Spleen (tissue), 11 donors: ENCODE measurements around the gene DICER1. TPM values are rescaled to one million over a fixed set of nuclear protein-coding genes. Genes with fewer than 3 reads are reported as not detected.

Source experiments
- DNase-seq: peaks from one replicate; pipeline ENCODE4 v3.0.0-alpha.2; 2020
- H3K27ac ChIP-seq, 8 donors: fragments of 200-600 bp; sonication (generic) in 7 of 8; 1 replicate in 4 of 8; 2 replicates in 4 of 8; pipeline versions ENCODE4 v1.5.0 to v1.8.0; 2016 to 2021; ENCODE audit warnings: inconsistent platforms in 4 of 8, mild to moderate bottlenecking in 4 of 8, moderate library complexity in 1 of 8
- H3K27me3 ChIP-seq, 7 donors: fragments of 200-600 bp; sonication (generic) in 6 of 7; replicated peaks in 1 of 7; 1 replicate in 4 of 7; 2 replicates in 3 of 7; pipeline versions ENCODE4 v1.5.0 to v1.8.0; 2016 to 2021; ENCODE audit warnings: inconsistent platforms in 3 of 7, mild to moderate bottlenecking in 1 of 7
- H3K36me3 ChIP-seq, 6 donors: fragments of 200-600 bp; sonication (generic) in 5 of 6; 1 replicate in 4 of 6; 2 replicates in 2 of 6; pipeline versions ENCODE4 v1.5.0 to v1.8.0; 2016 to 2021; ENCODE audit warnings: inconsistent platforms in 2 of 6
- H3K4me1 ChIP-seq, 6 donors: fragments of 200-600 bp; sonication (generic) in 5 of 6; 1 replicate in 3 of 6; 2 replicates in 3 of 6; pipeline versions ENCODE4 v1.5.0 to v1.8.0; 2016 to 2021; ENCODE audit warnings: inconsistent platforms in 3 of 6
- H3K4me3 ChIP-seq, 8 donors: fragments of 200-600 bp; sonication (generic) in 7 of 8; 1 replicate in 4 of 8; 2 replicates in 4 of 8; pipeline versions ENCODE4 v1.5.0 to v1.8.0; 2016 to 2021; ENCODE audit warnings: inconsistent platforms in 4 of 8, mild to moderate bottlenecking in 4 of 8, moderate library complexity in 2 of 8
- H3K9me3 ChIP-seq, 8 donors: fragments of 200-600 bp; sonication (generic) in 7 of 8; 1 replicate in 4 of 8; 2 replicates in 4 of 8; pipeline versions ENCODE4 v1.5.0 to v1.8.0; 2016 to 2021; ENCODE audit warnings: inconsistent platforms in 4 of 8
- POLR2A ChIP-seq, 3 donors: fragments of 450-650 bp; IDR thresholded peaks; one replicate each; pipeline ENCODE4 v1.5.1; 2017; ENCODE audit warnings: antibody characterized with exemption in 3 of 3, mild to moderate bottlenecking in 1 of 3
- POLR2AphosphoS5 ChIP-seq, 3 donors: sonication (generic); formaldehyde crosslinking; IDR thresholded peaks; one replicate each; pipeline ENCODE4 v1.5.1; 2017; ENCODE audit warnings: antibody characterized with exemption in 3 of 3
- WGBS, 5 donors: extraction: QIAGEN DNeasy Blood & Tissue Kit in 3 of 5; methylation state at CpG; one replicate each; pipeline versions ENCODE4 v1.1.5 to v1.1.7; 2013 to 2018; 5-methylcytosine and 5-hydroxymethylcytosine counted together
- intact Hi-C: fragments of 100-400 bp; cut with DNase I; formaldehyde crosslinking; loops from one replicate; pipeline ENCODE4 v1.15.0; 2023; ENCODE audit warnings: low total_unique reads
- polyA plus RNA-seq, 3 donors: library from polyadenylated mRNA; stranded (reverse); fragments of 200-250 nt; gene quantifications; one replicate each; pipeline ENCODE4 v1.2.1, GENCODE V29; 2013
- total RNA-seq, 7 donors: library from RNA; depleted of rRNA in 3 of 7; stranded (reverse); fragments of >200 nt in 3 of 7; fragmentation: NEBNext Ultra II Directional in 4 of 7; extraction: Animal tissue kit (Norgen Biotek cat#: 25700) in 4 of 7; gene quantifications; one replicate each; pipeline versions ENCODE4 v1.1.0 to v1.2.1, GENCODE V29; 2016 to 2021
- TF ChIP-seq, protein P1 (sequence below), 11 experiments: fragments of 200-600 bp in 7 of 11; fragments of 450-650 bp in 4 of 11; sonication (generic) in 4 of 11; IDR thresholded peaks in 8 of 11; conservative IDR thresholded peaks in 3 of 11; 1 replicate in 7 of 11; 2 replicates in 4 of 11; pipeline versions ENCODE4 v1.4.0 to v1.8.0; 2016 to 2021; ENCODE audit warnings: antibody characterized with exemption in 11 of 11, inconsistent platforms in 4 of 11, mild to moderate bottlenecking in 1 of 11
- donor health status: healthy with polysubstance abuse.
- donor health status: DM: no; HTN: no; CAD: no; lungs with moderate emphysema.
- donor health status: DM: no; HTN: no; CAD: no.
- donor health status: Bipolar disorder and iron deficiency.
- donor health status: healthy.
- donor health status: DM: no; HTN: no; CAD: no.
- donor health status: DM: yes; HTN: yes; CAD: no.

Gene DICER1
- total and polyA plus RNA-seq, 10 donors: 7.1 to 124 (median 73.5) TPM

DNA sequence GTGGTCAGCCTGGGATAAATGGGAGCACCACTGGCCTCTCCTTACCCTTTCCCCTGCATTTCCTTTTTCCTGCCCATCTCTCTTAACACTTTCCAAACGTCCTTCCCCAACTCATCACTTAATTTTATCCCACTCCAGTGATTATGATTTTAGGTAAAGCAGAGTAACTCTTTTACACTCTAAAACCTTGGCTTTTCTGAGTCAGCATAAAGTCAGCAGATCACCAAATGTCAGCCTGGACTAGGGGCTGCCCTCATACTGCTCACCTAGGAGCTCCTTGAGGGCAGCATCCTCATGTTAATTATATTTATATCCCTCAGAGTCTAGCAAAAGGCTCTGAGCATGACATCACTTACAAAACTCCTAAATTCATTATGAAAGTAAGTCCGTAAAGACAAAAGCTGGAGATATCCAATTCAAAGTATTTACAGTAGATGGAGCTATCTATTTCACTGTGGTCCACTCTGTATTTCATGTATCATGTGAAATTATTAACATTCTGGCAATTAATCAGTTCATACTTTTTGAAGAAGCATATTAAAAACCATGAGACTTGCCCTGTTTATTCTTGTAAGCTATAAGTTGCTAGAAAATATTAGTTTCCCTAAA is 17.0 kb upstream of the DICER1 start:
- no peak for DNase-seq
- intact Hi-C loops: no loop called here
- 18 to 65% (median 32%) methylated on average over 2 of the region's 2 CpGs for WGBS, 5 donors
- Histone ChIP-seq H3K36me3 (no peaks in the 10 kb centered on the region), H3K27ac (peak overlapping the region in 5 of 8 donors; percentile 11 to 79 (median 71)), H3K4me3 (no peak overlapping the region), H3K4me1 (peaks cover 0 to 28% (median 7%) of the 10 kb centered on the region in 6 donors), H3K27me3 (no peaks in the 10 kb centered on the region), H3K9me3 (no peaks in the 10 kb centered on the region)
- TF ChIP-seq POLR2AphosphoS5 (IDR thresholded peaks at IDR 0.05): no peak
- TF ChIP-seq, protein P1, sequence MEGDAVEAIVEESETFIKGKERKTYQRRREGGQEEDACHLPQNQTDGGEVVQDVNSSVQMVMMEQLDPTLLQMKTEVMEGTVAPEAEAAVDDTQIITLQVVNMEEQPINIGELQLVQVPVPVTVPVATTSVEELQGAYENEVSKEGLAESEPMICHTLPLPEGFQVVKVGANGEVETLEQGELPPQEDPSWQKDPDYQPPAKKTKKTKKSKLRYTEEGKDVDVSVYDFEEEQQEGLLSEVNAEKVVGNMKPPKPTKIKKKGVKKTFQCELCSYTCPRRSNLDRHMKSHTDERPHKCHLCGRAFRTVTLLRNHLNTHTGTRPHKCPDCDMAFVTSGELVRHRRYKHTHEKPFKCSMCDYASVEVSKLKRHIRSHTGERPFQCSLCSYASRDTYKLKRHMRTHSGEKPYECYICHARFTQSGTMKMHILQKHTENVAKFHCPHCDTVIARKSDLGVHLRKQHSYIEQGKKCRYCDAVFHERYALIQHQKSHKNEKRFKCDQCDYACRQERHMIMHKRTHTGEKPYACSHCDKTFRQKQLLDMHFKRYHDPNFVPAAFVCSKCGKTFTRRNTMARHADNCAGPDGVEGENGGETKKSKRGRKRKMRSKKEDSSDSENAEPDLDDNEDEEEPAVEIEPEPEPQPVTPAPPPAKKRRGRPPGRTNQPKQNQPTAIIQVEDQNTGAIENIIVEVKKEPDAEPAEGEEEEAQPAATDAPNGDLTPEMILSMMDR (IDR thresholded peaks at IDR 0.05 in 8 of 11, conservative IDR thresholded peaks at IDR 0.05 in 3 of 11): peak in 1 of 11 experiments; percentile 21

GRCh38 chr14:95173518-95173917 is 16.2 kb upstream of the DICER1 start:
- Histone ChIP-seq H3K4me1 (peaks cover 0 to 28% (median 7%) of the 10 kb centered on the region in 6 donors), H3K36me3 (no peaks in the 10 kb centered on the region), H3K27me3 (no peaks in the 10 kb centered on the region), H3K9me3 (no peaks in the 10 kb centered on the region), H3K4me3 (no peak overlapping the region), H3K27ac (peak overlapping the region in 6 of 8 donors; percentile 9 to 79 (median 68))
- TF ChIP-seq POLR2AphosphoS5 (IDR thresholded peaks at IDR 0.05): no peak
- TF ChIP-seq POLR2A (IDR thresholded peaks at IDR 0.05): no peak
- intact Hi-C loops: no loop called here
- DNase-seq: no peak

- DNase-seq: no peak
- TF ChIP-seq POLR2AphosphoS5 (IDR thresholded peaks at IDR 0.05) (no peak), POLR2A (IDR thresholded peaks at IDR 0.05) (no peak)
- TF ChIP-seq, protein P1 (IDR thresholded peaks at IDR 0.05 in 8 of 11, conservative IDR thresholded peaks at IDR 0.05 in 3 of 11): no peak
- Histone ChIP-seq H3K4me1 (peaks cover 0 to 13% (median 3%) of the 10 kb centered on the region in 6 donors), H3K27me3 (no peaks in the 10 kb centered on the region), H3K27ac (no peak overlapping the region), H3K36me3 (no peaks in the 10 kb centered on the region), H3K9me3 (peaks cover 0 to 27% (median 16%) of the 10 kb centered on the region in 8 donors), H3K4me3 (no peak overlapping the region)
- intact Hi-C loops: no loop called here
- WGBS, 5 donors: 87 to 100% (median 92%) methylated on average over 2 of the region's 2 CpGs
These were observed 9.8 kb upstream of the DICER1 start for GRCh38 chr14:95167177-95167576.

DNA sequence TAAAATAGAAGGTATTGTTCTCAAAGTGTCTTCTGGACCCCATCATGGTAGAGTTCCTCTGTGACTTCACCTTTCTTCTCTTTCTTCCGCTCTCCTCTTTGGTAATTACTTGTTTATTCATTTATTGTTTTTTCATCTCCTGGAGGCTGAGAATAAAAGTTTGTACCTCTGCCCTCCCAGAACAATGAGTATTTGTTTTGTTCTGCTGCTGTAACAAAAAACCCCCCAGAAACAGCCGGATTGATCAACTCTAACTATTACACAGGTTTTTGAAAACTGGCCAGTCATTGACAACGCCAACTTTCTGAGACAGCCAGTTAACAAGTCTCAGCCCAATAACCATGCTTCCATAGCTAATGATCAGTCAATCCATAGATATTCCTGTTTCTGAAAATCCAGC is 8.2 kb upstream of the DICER1 start:
- Histone ChIP-seq H3K4me1 (peaks cover 0 to 13% (median 3%) of the 10 kb centered on the region in 6 donors), H3K27ac (no peak overlapping the region), H3K27me3 (no peaks in the 10 kb centered on the region), H3K36me3 (no peaks in the 10 kb centered on the region), H3K4me3 (no peak overlapping the region), H3K9me3 (peaks cover 0 to 27% (median 16%) of the 10 kb centered on the region in 8 donors)
- no peak for DNase-seq
- 96 to 99% (median 97%) methylated on average over 3 of the region's 3 CpGs for WGBS, 5 donors
- TF ChIP-seq, protein P1 (IDR thresholded peaks at IDR 0.05 in 8 of 11, conservative IDR thresholded peaks at IDR 0.05 in 3 of 11): no peak
- TF ChIP-seq POLR2A (IDR thresholded peaks at IDR 0.05): no peak
- TF ChIP-seq POLR2AphosphoS5 (IDR thresholded peaks at IDR 0.05): no peak
- intact Hi-C loops: no loop called here
